ENCODE measurements around the gene PPP2R5E. TPM values are rescaled to one million over a fixed set of nuclear protein-coding genes. Genes with fewer than 3 reads are reported as not detected.
A peak's percentile ranks its signal among the peaks of the same experiment; 100 is the strongest.

The PPP2R5E gene
- total and polyA plus RNA-seq, 2 donors (not counting 1 experiment from before 2014, with no cell fraction given): 18.5 to 38.8 TPM

- H3K79me2 ChIP-seq (ENCODE audit: control insufficient read depth, insufficient read depth, low read length): no peaks in the 10 kb centered on the region
- H3K27ac ChIP-seq (ENCODE audit: insufficient read depth, low read length): no peak overlapping the region
- no peaks in the 10 kb centered on the region for H3K27me3 ChIP-seq (ENCODE audit: control insufficient read depth, insufficient read depth, low read length)
- no peaks in the 10 kb centered on the region for H3K36me3 ChIP-seq (ENCODE audit: control insufficient read depth, insufficient read depth, low read length)
- H3K4me1 ChIP-seq (ENCODE audit: control insufficient read depth, extremely low read depth, insufficient read depth, low read length): no peaks in the 10 kb centered on the region
- no peaks in the 10 kb centered on the region for H3K9me3 ChIP-seq (ENCODE audit: control insufficient read depth, insufficient read depth, low read depth, low read length)
- H3K9ac ChIP-seq (ENCODE audit: insufficient read depth, low read length): no peak overlapping the region
- H4K20me1 ChIP-seq (ENCODE audit: control insufficient read depth, extremely low read depth, insufficient read depth, low read length): no peaks in the 10 kb centered on the region
- H2AFZ ChIP-seq (ENCODE audit: low read length): no peak overlapping the region
- no peak overlapping the region for H3K4me3 ChIP-seq (replicated peaks in 1 of 4; ENCODE audit: control extremely low read depth in 1 of 4, insufficient read depth in 1 of 4, low read depth in 3 of 4, low read length in 4 of 4)
- no peak for TF ChIP-seq CTCF (conservative IDR thresholded peaks at IDR 0.05 in 1 of 2, IDR thresholded peaks at IDR 0.05 in 1 of 2; ENCODE audit: low read depth in 1 of 2, low read length in 2 of 2)
- no peak for TF ChIP-seq EZH2 (IDR thresholded peaks at IDR 0.05; ENCODE audit: low read length, missing control alignments)
- H3K4me2 ChIP-seq (ENCODE audit: extremely low read depth, insufficient read depth, low read length): no peak overlapping the region
- DNase-seq (ENCODE audit: low read depth in 2 of 2): peak in 1 of 2 donors; percentile 13
These were observed 119.8 kb downstream of the PPP2R5E start for GRCh38 chr14:63423381-63423780.

- no peaks in the 10 kb centered on the region for H4K20me1 ChIP-seq (ENCODE audit: control insufficient read depth, extremely low read depth, insufficient read depth, low read length)
- H3K4me3 ChIP-seq (replicated peaks in 1 of 4; ENCODE audit: control extremely low read depth in 1 of 4, insufficient read depth in 1 of 4, low read depth in 3 of 4, low read length in 4 of 4): no peak overlapping the region
- H3K79me2 ChIP-seq (ENCODE audit: control insufficient read depth, insufficient read depth, low read length): no peaks in the 10 kb centered on the region
- no peak for TF ChIP-seq EZH2 (IDR thresholded peaks at IDR 0.05; ENCODE audit: low read length, missing control alignments)
- TF ChIP-seq CTCF (conservative IDR thresholded peaks at IDR 0.05 in 1 of 2, IDR thresholded peaks at IDR 0.05 in 1 of 2; ENCODE audit: low read depth in 1 of 2, low read length in 2 of 2): no peak
- no peaks in the 10 kb centered on the region for H3K27me3 ChIP-seq (ENCODE audit: control insufficient read depth, insufficient read depth, low read length)
- no peak overlapping the region for H2AFZ ChIP-seq (ENCODE audit: low read length)
- H3K4me2 ChIP-seq (ENCODE audit: extremely low read depth, insufficient read depth, low read length): no peak overlapping the region
- no peak for DNase-seq (ENCODE audit: low read depth in 2 of 2)
- no peaks in the 10 kb centered on the region for H3K36me3 ChIP-seq (ENCODE audit: control insufficient read depth, insufficient read depth, low read length)
- H3K27ac ChIP-seq (ENCODE audit: insufficient read depth, low read length): no peak overlapping the region
- H3K4me1 ChIP-seq (ENCODE audit: control insufficient read depth, extremely low read depth, insufficient read depth, low read length): no peaks in the 10 kb centered on the region
- no peaks in the 10 kb centered on the region for H3K9me3 ChIP-seq (ENCODE audit: control insufficient read depth, insufficient read depth, low read depth, low read length)
- H3K9ac ChIP-seq (ENCODE audit: insufficient read depth, low read length): no peak overlapping the region
These were observed 121.3 kb downstream of the PPP2R5E start for GRCh38 chr14:63421919-63422318.

GRCh38 chr14:63421226-63421625, 122.0 kb downstream of the PPP2R5E start:
- no peaks in the 10 kb centered on the region for H3K9me3 ChIP-seq (ENCODE audit: control insufficient read depth, insufficient read depth, low read depth, low read length)
- TF ChIP-seq EZH2 (IDR thresholded peaks at IDR 0.05; ENCODE audit: low read length, missing control alignments) (no peak), CTCF (conservative IDR thresholded peaks at IDR 0.05 in 1 of 2, IDR thresholded peaks at IDR 0.05 in 1 of 2; ENCODE audit: low read depth in 1 of 2, low read length in 2 of 2) (no peak)
- no peak overlapping the region for H3K4me2 ChIP-seq (ENCODE audit: extremely low read depth, insufficient read depth, low read length)
- no peak for DNase-seq (ENCODE audit: low read depth in 2 of 2)
- no peaks in the 10 kb centered on the region for H3K27me3 ChIP-seq (ENCODE audit: control insufficient read depth, insufficient read depth, low read length)
- no peak overlapping the region for H3K9ac ChIP-seq (ENCODE audit: insufficient read depth, low read length)
- H3K27ac ChIP-seq (ENCODE audit: insufficient read depth, low read length): no peak overlapping the region
- H2AFZ ChIP-seq (ENCODE audit: low read length): no peak overlapping the region
- H4K20me1 ChIP-seq (ENCODE audit: control insufficient read depth, extremely low read depth, insufficient read depth, low read length): no peaks in the 10 kb centered on the region
- no peaks in the 10 kb centered on the region for H3K36me3 ChIP-seq (ENCODE audit: control insufficient read depth, insufficient read depth, low read length)
- no peaks in the 10 kb centered on the region for H3K79me2 ChIP-seq (ENCODE audit: control insufficient read depth, insufficient read depth, low read length)
- H3K4me1 ChIP-seq (ENCODE audit: control insufficient read depth, extremely low read depth, insufficient read depth, low read length): no peaks in the 10 kb centered on the region
- H3K4me3 ChIP-seq (replicated peaks in 1 of 4; ENCODE audit: control extremely low read depth in 1 of 4, insufficient read depth in 1 of 4, low read depth in 3 of 4, low read length in 4 of 4): no peak overlapping the region
